BLaER1 treated with 17β-estradiol and CSF1 and Interleukin-3, amounts not matched to agents 10 nM and 100 nM (cell line): Measurements from ENCODE around the gene SMG6.

Source experiments
- H3K27ac ChIP-seq, 11 experiments: shearing (Covaris generic); formaldehyde crosslinking; 2 replicates each; pipeline ENCODE4 v1.8.1; 2022
- H3K27me3 ChIP-seq, 11 experiments: shearing (Covaris generic); formaldehyde crosslinking; 2 replicates each; pipeline ENCODE4 v1.8.1; 2022
- H3K36me3 ChIP-seq, 11 experiments: shearing (Covaris generic); formaldehyde crosslinking; 2 replicates each; pipeline ENCODE4 v1.8.1; 2022
- H3K4me1 ChIP-seq, 10 experiments: shearing (Covaris generic); formaldehyde crosslinking; 2 replicates each; pipeline ENCODE4 v1.8.1; 2022
- H3K4me2 ChIP-seq, 11 experiments: shearing (Covaris generic); formaldehyde crosslinking; 2 replicates each; pipeline ENCODE4 v1.8.1; 2022
- H3K4me3 ChIP-seq, 10 experiments: shearing (Covaris generic); formaldehyde crosslinking; 2 replicates each; pipeline ENCODE4 v1.8.1; 2022
- H3K9ac ChIP-seq, 11 experiments: shearing (Covaris generic); formaldehyde crosslinking; 2 replicates each; pipeline ENCODE4 v1.8.1; 2022
- H3K9me3 ChIP-seq, 11 experiments: shearing (Covaris generic); formaldehyde crosslinking; replicated peaks in 1 of 11; 2 replicates each; pipeline ENCODE4 v1.8.1; 2022
- H4K20me1 ChIP-seq, 11 experiments: shearing (Covaris generic); formaldehyde crosslinking; 2 replicates each; pipeline ENCODE4 v1.8.1; 2022
- Cebpa-rat ChIP-seq, 11 experiments: shearing (Covaris generic); IDR thresholded peaks; 2 replicates each; pipeline ENCODE4 v1.8.1; 2022

SMG6 gene

DNA sequence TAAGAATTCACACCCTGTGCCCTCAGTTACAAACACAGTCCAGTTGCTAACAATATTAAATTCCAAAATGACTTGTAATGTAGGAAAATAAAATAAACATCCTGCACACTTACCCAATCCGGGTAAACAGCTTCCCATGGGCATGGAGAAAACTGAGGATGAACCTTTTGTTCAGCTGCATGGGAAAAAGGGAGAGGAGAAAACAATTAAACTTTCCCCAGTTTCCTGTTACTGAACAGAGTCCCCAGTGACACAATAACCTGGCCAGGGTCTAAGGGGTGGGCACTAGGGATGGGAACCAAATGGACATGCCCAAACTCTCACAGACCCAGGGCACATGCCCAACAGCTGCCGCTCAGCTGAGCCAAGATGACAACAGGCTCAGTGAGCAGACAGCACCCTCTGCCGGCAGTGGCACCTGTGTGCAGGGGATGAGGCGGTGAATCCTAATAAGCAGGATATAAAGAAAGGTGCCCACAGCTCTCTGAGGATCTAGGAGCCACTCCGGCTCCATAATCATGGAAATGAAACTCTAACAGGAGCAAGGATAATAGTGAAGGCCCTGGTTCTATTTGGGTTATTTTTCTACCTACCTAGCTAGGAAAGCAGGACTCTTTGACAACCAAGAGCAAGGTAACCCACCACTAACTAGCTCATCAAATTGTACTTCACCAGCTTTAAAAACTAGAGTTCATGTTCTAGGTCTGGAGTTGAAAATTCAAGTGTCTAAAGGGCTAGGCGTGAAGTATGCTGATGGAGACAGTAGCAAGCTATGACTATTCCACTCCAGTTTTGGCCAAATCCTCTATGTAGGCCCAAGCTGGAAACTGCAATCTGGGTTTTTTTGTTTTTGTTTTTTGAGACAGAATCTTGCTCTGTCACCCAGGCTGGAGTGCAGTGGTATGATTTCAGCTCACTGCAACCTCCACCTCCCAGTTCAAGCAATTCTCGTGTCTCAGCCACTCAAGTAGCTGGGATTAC, 58.8 kb downstream of the SMG6 start:
- H3K4me1 ChIP-seq, result peaks cover 6 to 34% (median 26%) of the 10 kb centered on the region in 10 experiments; a peak in 18 of 20 replicates
- no peak for TF ChIP-seq Cebpa-rat (IDR thresholded peaks at IDR 0.05)
- H4K20me1 ChIP-seq, result peaks cover 11 to 67% (median 46%) of the 10 kb centered on the region in 11 experiments; a peak in 17 of 22 replicates
- peak overlapping the region in 5 of 11 experiments; percentile 13 to 58 (median 28); a peak in 3 of 22 replicates for H3K9ac ChIP-seq
- H3K4me3 ChIP-seq, result no peak overlapping the region
- peaks cover 44 to 86% (median 58%) of the 10 kb centered on the region in 11 experiments for H3K36me3 ChIP-seq
- peak overlapping the region in 10 of 11 experiments; percentile 0 to 83 (median 64); a peak in 17 of 22 replicates for H3K4me2 ChIP-seq
- H3K27ac ChIP-seq, result no peak overlapping the region
- H3K9me3 ChIP-seq, result no peaks in the 10 kb centered on the region
- H3K27me3 ChIP-seq, result no peaks in the 10 kb centered on the region

DNA sequence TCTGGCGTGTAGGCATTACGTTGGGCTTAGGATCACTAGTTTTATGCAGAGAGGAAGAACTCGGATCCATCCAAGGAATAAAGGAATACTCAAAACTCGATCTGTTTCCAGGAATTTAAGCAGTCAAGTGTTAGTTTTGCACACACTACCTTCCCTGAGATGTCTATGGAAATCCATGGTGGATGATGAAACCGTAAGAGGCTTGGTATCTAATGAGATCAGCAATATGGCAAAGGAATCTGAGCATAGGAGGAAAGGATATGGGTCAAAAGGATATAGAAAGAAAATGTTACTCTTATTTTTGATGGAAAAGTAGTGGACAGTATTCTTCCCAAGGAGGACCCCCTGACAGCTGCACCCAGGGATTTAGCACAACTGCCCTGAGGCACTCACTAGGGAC, 59.6 kb downstream of the SMG6 start:
- no peak for TF ChIP-seq Cebpa-rat (IDR thresholded peaks at IDR 0.05)
- Histone ChIP-seq H4K20me1 (peaks cover 11 to 69% (median 48%) of the 10 kb centered on the region in 11 experiments; a peak in 17 of 22 replicates), H3K4me3 (no peak overlapping the region), H3K27ac (no peak overlapping the region), H3K9ac (peak overlapping the region in 6 of 11 experiments; percentile 0 to 58 (median 26); a peak in 4 of 22 replicates), H3K9me3 (no peaks in the 10 kb centered on the region), H3K36me3 (peaks cover 39 to 86% (median 54%) of the 10 kb centered on the region in 11 experiments), H3K27me3 (no peaks in the 10 kb centered on the region), H3K4me2 (peak overlapping the region in 10 of 11 experiments; percentile 0 to 83 (median 64); a peak in 17 of 22 replicates), H3K4me1 (peaks cover 6 to 39% (median 22%) of the 10 kb centered on the region in 10 experiments; a peak in 18 of 20 replicates)

DNA sequence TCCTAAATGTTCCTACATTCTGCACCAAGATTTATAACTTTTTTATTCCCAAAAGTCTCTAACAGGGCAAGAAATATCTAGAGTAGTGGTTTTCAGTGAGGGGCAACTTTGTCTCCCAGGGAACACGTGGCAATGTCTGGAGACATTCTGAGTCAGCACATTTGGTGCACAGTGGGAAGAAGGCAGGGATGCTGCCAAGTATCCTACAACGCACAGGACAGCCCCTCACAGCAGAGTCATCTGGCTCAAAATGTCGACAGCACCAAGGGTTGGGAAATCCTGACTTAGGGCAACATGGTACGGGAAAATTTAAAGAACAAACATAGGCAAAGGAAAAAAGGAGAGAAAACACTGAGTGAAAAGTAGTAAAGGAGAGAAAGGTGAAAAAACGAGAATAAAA, 61.8 kb downstream of the SMG6 start:
- peaks cover 11 to 64% (median 38%) of the 10 kb centered on the region in 11 experiments; a peak in 17 of 22 replicates for H4K20me1 ChIP-seq
- no peaks in the 10 kb centered on the region for H3K27me3 ChIP-seq
- H3K4me1 ChIP-seq, result peaks cover 6 to 33% (median 16%) of the 10 kb centered on the region in 10 experiments; a peak in 18 of 20 replicates

DNA sequence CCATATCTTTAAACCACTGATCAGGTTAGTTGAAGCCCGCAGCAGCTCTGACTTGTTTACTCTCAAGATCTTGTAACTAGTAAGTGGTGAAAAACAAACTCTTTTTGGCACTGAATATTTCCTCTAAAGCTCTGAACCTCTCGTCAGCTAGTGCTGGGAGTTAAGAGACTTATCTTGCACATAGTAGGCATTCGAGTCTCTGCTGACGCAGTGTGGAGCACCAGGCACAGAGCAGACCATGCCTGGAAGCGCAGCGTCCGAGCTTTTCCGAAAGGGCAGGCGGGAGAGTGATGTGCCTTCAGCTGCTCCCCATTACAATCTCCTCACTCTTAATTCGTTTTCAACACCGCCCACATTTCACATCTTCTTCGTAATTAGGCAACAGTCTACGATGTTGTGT, 63.0 kb downstream of the SMG6 start:
- TF ChIP-seq Cebpa-rat (IDR thresholded peaks at IDR 0.05), result no peak
- Histone ChIP-seq H3K4me1 (peaks cover 6 to 33% (median 16%) of the 10 kb centered on the region in 10 experiments; a peak in 18 of 20 replicates), H3K4me2 (no peak overlapping the region), H3K9ac (no peak overlapping the region), H3K36me3 (peaks cover 58 to 88% (median 72%) of the 10 kb centered on the region in 11 experiments), H4K20me1 (peaks cover 10 to 52% (median 28%) of the 10 kb centered on the region in 11 experiments; a peak in 16 of 22 replicates), H3K4me3 (no peak overlapping the region), H3K9me3 (no peaks in the 10 kb centered on the region), H3K27me3 (no peaks in the 10 kb centered on the region), H3K27ac (no peak overlapping the region)

More for the DNA sequence above, 61.8 kb downstream of the SMG6 start:
- no peak overlapping the region for H3K27ac ChIP-seq
- no peak overlapping the region for H3K9ac ChIP-seq
- no peak overlapping the region for H3K4me3 ChIP-seq
- no peak overlapping the region for H3K4me2 ChIP-seq
- no peak for TF ChIP-seq Cebpa-rat (IDR thresholded peaks at IDR 0.05)
- H3K9me3 ChIP-seq, result no peaks in the 10 kb centered on the region
- peaks cover 56 to 85% (median 70%) of the 10 kb centered on the region in 11 experiments for H3K36me3 ChIP-seq

DNA sequence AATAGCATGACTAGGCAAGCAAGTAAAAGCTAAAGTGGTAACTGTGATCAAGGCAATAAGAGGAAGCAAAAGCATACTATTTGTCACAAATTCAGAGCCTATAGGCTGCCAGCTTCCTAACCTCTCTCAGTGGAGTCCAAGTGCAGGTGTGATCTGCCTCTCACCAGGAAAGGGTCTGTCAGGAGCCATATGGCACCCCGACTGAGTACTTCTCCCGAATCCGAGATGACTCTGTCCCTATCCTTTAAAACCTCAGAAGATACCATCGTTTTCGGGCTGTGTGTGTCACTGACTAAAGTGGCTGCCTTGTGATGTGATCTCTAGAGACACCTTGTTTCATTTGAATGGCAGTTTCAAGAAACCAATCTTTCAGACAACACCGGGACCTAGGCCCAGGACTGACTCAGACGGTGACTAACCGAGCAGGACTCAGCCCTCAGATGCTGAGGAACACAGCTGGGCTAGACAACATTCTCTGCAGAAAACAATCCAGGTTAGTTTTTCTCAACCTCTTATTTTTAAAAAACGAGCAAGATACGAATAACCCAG, 63.6 kb downstream of the SMG6 start:
- no peak overlapping the region for H3K4me2 ChIP-seq
- H3K9ac ChIP-seq, result no peak overlapping the region
- no peaks in the 10 kb centered on the region for H3K9me3 ChIP-seq
- no peak overlapping the region for H3K27ac ChIP-seq
- peaks cover 4 to 52% (median 22%) of the 10 kb centered on the region in 11 experiments; a peak in 16 of 22 replicates for H4K20me1 ChIP-seq
- H3K36me3 ChIP-seq, result peaks cover 64 to 94% (median 77%) of the 10 kb centered on the region in 11 experiments
- TF ChIP-seq Cebpa-rat (IDR thresholded peaks at IDR 0.05), result no peak
- H3K4me1 ChIP-seq, result peaks cover 6 to 30% (median 16%) of the 10 kb centered on the region in 10 experiments; a peak in 18 of 20 replicates
- no peak overlapping the region for H3K4me3 ChIP-seq
- H3K27me3 ChIP-seq, result no peaks in the 10 kb centered on the region

DNA sequence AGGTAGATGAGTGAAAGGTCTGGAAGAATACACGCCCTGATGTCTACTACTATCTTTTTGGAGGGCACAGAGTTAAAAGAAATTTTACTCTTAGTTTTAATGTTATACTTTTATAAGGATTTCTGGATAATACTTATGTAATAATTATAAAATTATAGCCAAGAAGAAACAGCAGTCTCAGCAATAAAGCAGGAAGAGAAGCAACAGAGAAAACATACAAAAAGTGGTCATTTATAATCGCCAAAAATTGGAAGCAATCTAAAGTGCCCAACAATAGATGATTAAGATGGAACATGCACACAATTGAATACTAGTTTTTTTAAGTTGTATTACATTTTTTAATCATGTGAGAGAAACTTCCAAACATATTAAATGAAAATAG, 64.4 kb downstream of the SMG6 start:
- Histone ChIP-seq H3K4me1 (peaks cover 1 to 22% (median 9%) of the 10 kb centered on the region in 10 experiments; a peak in 18 of 20 replicates), H3K9ac (no peak overlapping the region), H3K36me3 (peaks cover 70 to 98% (median 79%) of the 10 kb centered on the region in 11 experiments), H3K4me2 (0 out of 22 replicates have a peak overlapping the region, but pooled peaks of 1 of the 11 experiments have one; percentile 7), H3K4me3 (no peak overlapping the region), H3K27ac (no peak overlapping the region), H4K20me1 (peaks cover 1 to 47% (median 16%) of the 10 kb centered on the region in 11 experiments; a peak in 16 of 22 replicates), H3K9me3 (no peaks in the 10 kb centered on the region), H3K27me3 (no peaks in the 10 kb centered on the region)
- TF ChIP-seq Cebpa-rat (IDR thresholded peaks at IDR 0.05), result no peak

DNA sequence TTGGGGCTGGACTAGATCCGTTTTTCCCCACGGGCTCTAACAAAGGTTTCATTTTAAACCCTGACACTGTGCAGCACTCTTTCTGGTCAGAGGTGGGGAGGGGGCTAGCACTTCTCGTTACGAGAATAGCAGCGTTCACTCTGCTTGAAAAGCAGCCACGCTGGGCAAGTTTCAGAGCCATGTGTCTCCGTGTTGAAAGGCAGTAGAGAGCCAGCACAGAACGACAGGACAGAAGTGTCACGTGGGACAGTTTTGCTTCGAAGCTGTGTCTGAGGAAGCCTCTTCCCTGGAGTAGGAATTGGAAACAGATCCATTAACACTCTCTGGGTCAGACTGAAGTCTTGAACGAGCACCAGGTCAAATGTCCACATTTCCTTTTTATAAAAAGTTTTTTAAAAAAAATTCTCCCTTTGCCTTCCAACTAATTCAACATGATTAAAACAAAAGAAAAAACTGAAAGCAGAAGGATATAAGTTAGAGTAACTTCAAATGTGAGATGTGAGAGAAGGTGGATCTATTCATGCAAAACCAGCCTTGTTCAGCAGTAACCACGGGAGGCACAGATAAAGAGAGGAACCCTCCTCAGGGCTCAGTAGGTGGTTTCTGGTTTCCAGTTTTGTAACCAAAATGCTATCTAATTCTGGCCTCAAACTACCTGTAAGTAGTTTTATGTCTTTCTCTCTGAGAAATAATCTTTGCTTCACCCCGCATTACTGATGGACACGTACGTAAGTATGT, 65.0 kb downstream of the SMG6 start:
- Histone ChIP-seq H3K4me2 (0 out of 22 replicates have a peak overlapping the region, but pooled peaks of 1 of the 11 experiments have one; percentile 7), H3K9me3 (no peaks in the 10 kb centered on the region), H3K27ac (no peak overlapping the region), H4K20me1 (peaks cover 2 to 44% (median 12%) of the 10 kb centered on the region in 11 experiments; a peak in 15 of 22 replicates), H3K9ac (no peak overlapping the region), H3K36me3 (peaks cover 71 to 98% (median 77%) of the 10 kb centered on the region in 11 experiments), H3K4me1 (peaks cover 0 to 17% (median 6%) of the 10 kb centered on the region in 10 experiments; a peak in 12 of 20 replicates), H3K4me3 (no peak overlapping the region), H3K27me3 (no peaks in the 10 kb centered on the region)
- no peak for TF ChIP-seq Cebpa-rat (IDR thresholded peaks at IDR 0.05)

DNA sequence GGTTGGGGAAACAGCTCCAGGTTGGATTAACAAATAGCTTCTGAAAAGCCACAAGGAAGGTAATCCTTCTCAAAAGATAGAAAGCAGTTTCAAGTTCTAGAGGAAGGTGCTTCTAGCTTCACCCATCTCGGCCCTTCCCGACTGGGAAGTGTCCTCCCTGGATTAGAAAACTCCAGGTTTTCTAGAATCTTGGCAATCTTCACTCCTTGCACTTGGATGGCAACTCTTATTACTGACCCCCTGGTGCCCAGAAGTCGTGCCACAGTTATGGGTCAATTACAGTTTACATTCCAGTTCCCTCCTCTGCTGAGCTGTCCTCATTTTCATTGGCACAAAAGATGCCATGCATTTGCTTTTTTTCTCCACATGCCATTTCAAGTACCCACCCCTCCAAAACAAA, 65.6 kb downstream of the SMG6 start:
- TF ChIP-seq Cebpa-rat (IDR thresholded peaks at IDR 0.05), result no peak
- no peaks in the 10 kb centered on the region for H3K9me3 ChIP-seq
- no peaks in the 10 kb centered on the region for H3K27me3 ChIP-seq
- peaks cover 71 to 98% (median 77%) of the 10 kb centered on the region in 11 experiments for H3K36me3 ChIP-seq
- no peak overlapping the region for H3K27ac ChIP-seq
- H3K4me1 ChIP-seq, result peaks cover 3 to 16% (median 6%) of the 10 kb centered on the region in 10 experiments; a peak in 11 of 20 replicates
- no peak overlapping the region for H3K4me3 ChIP-seq
- peaks cover 8 to 44% (median 16%) of the 10 kb centered on the region in 11 experiments; a peak in 17 of 22 replicates for H4K20me1 ChIP-seq
- H3K4me2 ChIP-seq, result no peak overlapping the region
- 0 out of 22 replicates have a peak overlapping the region, but pooled peaks of 1 of the 11 experiments have one; percentile 38 for H3K9ac ChIP-seq
